SU-DHL-6 (cell line): ENCODE measurements around the gene KNDC1.

Source experiments
- H2AFZ ChIP-seq: fragments of 200-600 bp; sonication (generic); 2 replicates; pipeline ENCODE4 v1.6.1; 2014; ENCODE audit warnings: low read depth, mild to moderate bottlenecking, moderate library complexity, mixed read lengths, antibody characterized with exemption, low read length; ENCODE audit not compliant: severe bottlenecking
- H3F3A ChIP-seq: fragments of 200-600 bp; shearing (Covaris generic); 2 replicates; pipeline ENCODE4 v1.6.0; 2016; ENCODE audit warnings: antibody characterized with exemption, mild to moderate bottlenecking; ENCODE audit not compliant: insufficient read depth
- H3K27ac ChIP-seq: fragments of 200-600 bp; sonication (generic); 2 replicates; pipeline ENCODE4 v1.5.1; 2016; ENCODE audit warnings: low read depth, mild to moderate bottlenecking, low read length, moderate library complexity, mixed read lengths
- H3K27me3 ChIP-seq: fragments of 200-600 bp; sonication (generic), shearing (Covaris generic); 2 replicates; pipeline ENCODE4 v1.6.0; 2014; ENCODE audit warnings: mild to moderate bottlenecking, low read length
- H3K36me3 ChIP-seq: fragments of 200-600 bp; sonication (generic); 2 replicates; pipeline ENCODE4 v1.6.1; 2014; ENCODE audit warnings: mild to moderate bottlenecking, low read length, mixed read lengths
- H3K4me2 ChIP-seq: fragments of 300-600, 200-600 bp; shearing (Covaris generic), sonication (generic); 2 replicates; pipeline ENCODE4 v1.6.0; 2014; ENCODE audit warnings: low read length, low read depth, mild to moderate bottlenecking; ENCODE audit not compliant: poor library complexity, severe bottlenecking
- H3K4me3 ChIP-seq: fragments of 200-600 bp; sonication (generic); 2 replicates; pipeline ENCODE4 v1.5.1; 2014; ENCODE audit warnings: antibody characterized with exemption, low read length, mild to moderate bottlenecking, mixed read lengths; ENCODE audit not compliant: insufficient read depth, poor library complexity, severe bottlenecking
- H3K79me2 ChIP-seq: fragments of 200-600 bp; sonication (generic); 2 replicates; pipeline ENCODE4 v1.6.1; 2014; ENCODE audit warnings: mild to moderate bottlenecking, low read length, moderate library complexity; ENCODE audit not compliant: insufficient read depth
- H3K9ac ChIP-seq: fragments of 200-600 bp; sonication (generic); 2 replicates; pipeline ENCODE4 v1.7.0; 2014; ENCODE audit warnings: mild to moderate bottlenecking, low read length
- H3K9me2 ChIP-seq: fragments of 200-600 bp; sonication (generic); replicated peaks from 2 replicates; pipeline ENCODE4 v1.6.1; 2014; ENCODE audit warnings: low read length; ENCODE audit not compliant: insufficient read depth
- H3K9me3 ChIP-seq: fragments of 200-600 bp; sonication (generic); 2 replicates; pipeline ENCODE4 v1.6.1; 2014; ENCODE audit warnings: low read length, mixed read lengths; ENCODE audit not compliant: insufficient read depth
- H4K20me1 ChIP-seq: fragments of 200-600 bp; sonication (generic); 2 replicates; pipeline ENCODE4 v1.6.1; 2014; ENCODE audit warnings: low read depth, mild to moderate bottlenecking, antibody characterized with exemption, low read length, moderate library complexity, mixed read lengths
- EZH2phosphoT487 ChIP-seq: fragments of 200-600 bp; sonication (generic), shearing (Covaris generic); conservative IDR thresholded peaks from 2 replicates; pipeline ENCODE4 v1.6.1; 2018; ENCODE audit warnings: mild to moderate bottlenecking, antibody characterized with exemption, low read length, moderate library complexity, mixed read lengths
- TF ChIP-seq, protein P1 (sequence below): fragments of 200-600 bp; sonication (generic); IDR thresholded peaks from one replicate; pipeline ENCODE4 v1.5.1; 2017; ENCODE audit warnings: antibody characterized with exemption, mild to moderate bottlenecking, low read length, moderate library complexity; ENCODE audit not compliant: insufficient read depth, poor library complexity, severe bottlenecking

Gene KNDC1

DNA sequence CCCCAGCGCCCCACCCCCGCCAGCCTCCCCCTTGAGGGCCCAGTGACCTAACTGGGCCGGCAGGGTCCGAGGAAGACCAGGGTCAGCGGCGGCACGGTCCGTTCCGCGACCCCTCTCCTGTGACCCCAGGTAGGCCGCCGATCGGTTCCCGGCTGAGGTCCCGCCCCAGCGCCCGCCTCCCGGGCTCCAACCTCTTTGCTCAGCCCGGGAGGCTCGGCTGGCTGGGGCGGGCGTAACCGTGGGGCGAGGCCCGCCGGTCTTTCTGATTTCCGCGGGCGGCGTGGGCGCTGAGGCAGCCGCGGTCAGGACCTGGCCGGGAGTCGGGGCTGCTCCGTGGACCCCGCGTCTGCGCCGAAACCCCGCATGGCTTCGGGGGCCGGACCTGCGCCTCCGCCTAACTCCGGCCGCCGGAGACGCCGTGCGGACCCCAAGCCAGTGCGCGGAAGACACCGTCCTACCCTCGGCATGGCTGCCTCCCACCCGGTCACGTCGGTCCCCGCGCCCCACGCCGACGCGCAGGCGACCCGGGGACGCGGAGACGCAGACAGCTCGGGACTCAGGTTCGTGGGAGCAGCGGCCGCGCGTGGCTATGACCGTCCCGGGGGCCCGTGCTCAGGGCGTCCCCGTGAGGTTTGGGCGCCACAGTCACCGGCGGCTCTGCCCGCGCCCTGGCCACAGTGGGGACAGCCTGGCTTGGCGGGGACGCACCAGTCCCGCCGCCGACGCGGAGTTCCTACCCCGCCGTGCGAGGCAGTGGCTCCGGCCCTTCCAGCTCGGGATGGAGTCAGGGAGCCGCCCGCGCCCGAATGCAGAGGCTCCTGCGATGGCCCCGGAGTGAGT lies 76.6 kb downstream of the KNDC1 start:
- no peaks in the 10 kb centered on the region for H3K9me3 ChIP-seq
- H3K27ac ChIP-seq: no peak overlapping the region
- H3K36me3 ChIP-seq: no peaks in the 10 kb centered on the region
- H4K20me1 ChIP-seq: no peaks in the 10 kb centered on the region
- H3K4me2 ChIP-seq: no peak overlapping the region
- no peak overlapping the region for H2AFZ ChIP-seq
- H3K9ac ChIP-seq: no peak overlapping the region
- no peak overlapping the region for H3K4me3 ChIP-seq
- TF ChIP-seq, protein P1, sequence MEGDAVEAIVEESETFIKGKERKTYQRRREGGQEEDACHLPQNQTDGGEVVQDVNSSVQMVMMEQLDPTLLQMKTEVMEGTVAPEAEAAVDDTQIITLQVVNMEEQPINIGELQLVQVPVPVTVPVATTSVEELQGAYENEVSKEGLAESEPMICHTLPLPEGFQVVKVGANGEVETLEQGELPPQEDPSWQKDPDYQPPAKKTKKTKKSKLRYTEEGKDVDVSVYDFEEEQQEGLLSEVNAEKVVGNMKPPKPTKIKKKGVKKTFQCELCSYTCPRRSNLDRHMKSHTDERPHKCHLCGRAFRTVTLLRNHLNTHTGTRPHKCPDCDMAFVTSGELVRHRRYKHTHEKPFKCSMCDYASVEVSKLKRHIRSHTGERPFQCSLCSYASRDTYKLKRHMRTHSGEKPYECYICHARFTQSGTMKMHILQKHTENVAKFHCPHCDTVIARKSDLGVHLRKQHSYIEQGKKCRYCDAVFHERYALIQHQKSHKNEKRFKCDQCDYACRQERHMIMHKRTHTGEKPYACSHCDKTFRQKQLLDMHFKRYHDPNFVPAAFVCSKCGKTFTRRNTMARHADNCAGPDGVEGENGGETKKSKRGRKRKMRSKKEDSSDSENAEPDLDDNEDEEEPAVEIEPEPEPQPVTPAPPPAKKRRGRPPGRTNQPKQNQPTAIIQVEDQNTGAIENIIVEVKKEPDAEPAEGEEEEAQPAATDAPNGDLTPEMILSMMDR: no peak
- no peak for TF ChIP-seq EZH2phosphoT487
- no peaks in the 10 kb centered on the region for H3K9me2 ChIP-seq
- no peaks in the 10 kb centered on the region for H3K79me2 ChIP-seq
- H3F3A ChIP-seq: no peaks in the 10 kb centered on the region
- H3K27me3 ChIP-seq: no peaks in the 10 kb centered on the region

DNA sequence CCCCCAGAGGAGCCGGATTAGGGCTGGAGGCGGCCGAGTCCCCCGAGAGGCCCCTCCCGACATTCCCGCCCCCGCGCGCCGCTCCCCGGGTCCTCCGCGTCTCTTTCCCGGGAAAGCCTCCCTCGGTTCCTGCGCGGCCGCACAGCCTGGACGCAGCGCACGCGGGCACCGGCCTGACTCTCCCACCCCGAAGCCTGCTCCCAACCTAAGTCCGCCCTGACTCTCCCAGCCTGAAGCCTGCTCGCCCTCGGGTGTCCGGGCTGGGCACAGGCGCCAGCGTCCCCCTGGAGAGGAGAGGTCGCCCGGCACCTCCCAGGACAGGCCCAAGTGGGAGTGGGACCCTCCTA lies 77.2 kb downstream of the KNDC1 start:
- Histone ChIP-seq H3K27me3 (no peaks in the 10 kb centered on the region), H3K4me2 (no peak overlapping the region), H3K27ac (no peak overlapping the region), H3K36me3 (no peaks in the 10 kb centered on the region), H3K4me3 (no peak overlapping the region), H3F3A (no peaks in the 10 kb centered on the region), H3K9ac (no peak overlapping the region), H3K9me2 (no peaks in the 10 kb centered on the region), H4K20me1 (no peaks in the 10 kb centered on the region), H3K79me2 (no peaks in the 10 kb centered on the region), H2AFZ (no peak overlapping the region), H3K9me3 (no peaks in the 10 kb centered on the region)
- TF ChIP-seq, protein P1: no peak
- TF ChIP-seq EZH2phosphoT487: no peak

DNA sequence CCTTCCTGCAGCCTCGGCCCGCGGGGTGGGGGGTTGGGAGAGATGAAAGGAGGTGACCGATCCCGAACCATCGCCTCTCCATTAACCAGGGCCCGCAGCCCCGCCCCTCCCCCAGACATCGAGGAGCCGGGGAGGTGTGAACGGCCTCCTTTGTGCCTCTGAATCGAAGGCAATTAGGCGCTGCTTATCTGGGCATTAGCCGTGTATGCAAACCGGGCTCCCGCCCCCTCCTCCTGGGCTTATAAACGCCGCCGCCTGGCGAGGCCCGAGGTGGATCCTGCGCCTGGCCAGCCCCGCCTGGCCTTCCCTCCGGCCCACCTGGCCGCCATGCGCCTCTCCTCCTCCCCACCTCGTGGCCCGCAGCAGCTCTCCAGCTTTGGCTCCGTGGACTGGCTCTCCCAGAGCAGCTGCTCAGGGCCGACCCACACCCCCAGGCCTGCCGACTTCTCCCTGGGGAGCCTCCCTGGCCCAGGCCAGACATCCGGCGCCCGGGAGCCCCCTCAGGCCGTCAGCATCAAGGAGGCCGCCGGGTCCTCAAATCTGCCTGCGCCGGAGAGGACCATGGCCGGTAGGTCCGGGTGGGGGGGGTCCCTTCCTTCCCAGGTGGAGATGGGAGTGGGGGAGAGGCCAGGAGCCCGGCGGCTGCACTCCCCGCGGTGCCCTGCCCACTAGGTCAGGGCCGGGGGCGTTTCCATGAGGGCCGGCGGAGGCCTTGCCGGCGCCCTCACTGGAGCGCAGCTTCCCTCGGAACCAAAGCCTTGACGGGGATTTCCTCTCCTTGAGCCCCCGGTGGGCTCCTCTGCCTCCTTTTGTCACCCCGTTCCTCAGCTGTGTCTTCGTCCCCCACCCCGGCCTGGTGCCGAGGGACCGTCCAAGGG lies 77.8 kb downstream of the KNDC1 start, which contains the start of gene VENTX:
Gene VENTX (plus strand): TSS at position 268 of the 878 bp plus-strand sequence. CDS start 60 bp downstream, at position 328.
- H3K27me3 ChIP-seq: no peaks in the 10 kb centered on the region
- no peaks in the 10 kb centered on the region for H4K20me1 ChIP-seq
- no peaks in the 10 kb centered on the region for H3K9me2 ChIP-seq
- TF ChIP-seq EZH2phosphoT487: no peak
- TF ChIP-seq, protein P1: no peak
- H2AFZ ChIP-seq: no peak within 1 kb of the TSS
- H3K4me3 ChIP-seq: no peak within 1 kb of the TSS
- H3K9ac ChIP-seq: no peak within 1 kb of the TSS
- no peaks in the 10 kb centered on the region for H3K79me2 ChIP-seq
- no peaks in the 10 kb centered on the region for H3K9me3 ChIP-seq
- H3K4me2 ChIP-seq: no peak within 1 kb of the TSS
- no peak within 1 kb of the TSS for H3K27ac ChIP-seq
- H3F3A ChIP-seq: no peaks in the 10 kb centered on the region
- no peaks in the 10 kb centered on the region for H3K36me3 ChIP-seq
